HG02798 (cell line): ENCODE results near the gene CAPN9.

ENCODE experiments used
- ATAC-seq: cut with Tn5 transposase; IDR thresholded peaks from one replicate; pipeline ENCODE4 v1.9.1; 2021; ENCODE audit warnings: mild to moderate bottlenecking; ENCODE audit not compliant: unreplicated experiment, poor library complexity

The CAPN9 gene

GRCh38 chr1:230792691-230793462 is 45.7 kb downstream of the CAPN9 start:
- ATAC-seq = no peak

- no peak for ATAC-seq
Observed at GRCh38 chr1:230793463-230793745, 46.2 kb downstream of the CAPN9 start.

- ATAC-seq = no peak
Observed at GRCh38 chr1:230794431-230794830, 47.2 kb downstream of the CAPN9 start.

GRCh38 chr1:230794871-230795605 is 47.9 kb downstream of the CAPN9 start:
- no peak for ATAC-seq

GRCh38 chr1:230796626-230797025 is 49.4 kb downstream of the CAPN9 start:
- ATAC-seq = no peak

- ATAC-seq = no peak
Observed at GRCh38 chr1:230797376-230797920, 50.3 kb downstream of the CAPN9 start.

- no peak for ATAC-seq
Observed at GRCh38 chr1:230797942-230798365, 50.8 kb downstream of the CAPN9 start.

GRCh38 chr1:230798491-230798890 is 51.3 kb downstream of the CAPN9 start:
- no peak for ATAC-seq

- ATAC-seq = no peak
Observed at GRCh38 chr1:230800891-230801840, 54.0 kb downstream of the CAPN9 start.

- no peak for ATAC-seq
Observed at GRCh38 chr1:230804396-230804795, 57.2 kb downstream of the CAPN9 start.

GRCh38 chr1:230806552-230806951 is 59.4 kb downstream of the CAPN9 start:
- ATAC-seq = no peak

- ATAC-seq = no peak
Observed at GRCh38 chr1:230807029-230807428, 59.8 kb downstream of the CAPN9 start.

- no peak for ATAC-seq
Observed at GRCh38 chr1:230807561-230808280, 60.5 kb downstream of the CAPN9 start.

GRCh38 chr1:230808281-230808872 is 61.2 kb downstream of the CAPN9 start:
- no peak for ATAC-seq

- ATAC-seq = no peak
Observed at GRCh38 chr1:230809256-230809990, 62.2 kb downstream of the CAPN9 start.

GRCh38 chr1:230812568-230812967 is 65.4 kb downstream of the CAPN9 start:
- ATAC-seq = no peak

GRCh38 chr1:230814949-230815692 is 67.9 kb downstream of the CAPN9 start:
- no peak for ATAC-seq

GRCh38 chr1:230816018-230816417 is 68.8 kb downstream of the CAPN9 start:
- no peak for ATAC-seq
